ENCODE measurements around the gene OR8G1. TPM values are rescaled to one million over a fixed set of nuclear protein-coding genes. Genes with fewer than 3 reads are reported as not detected.

OR8G1 gene
- polyA plus RNA-seq, 1 donor (not counting 4 experiments of a cell fraction or from before 2014, with no cell fraction given) = not detected

GRCh38 chr11:124225471-124225870 lies 15.4 kb upstream of the OR8G1 start:
- no peak for DNase-seq (ENCODE audit: low read depth, low spot score)
- Histone ChIP-seq H3K36me3 (ENCODE audit: control insufficient read depth in 2 of 2, extremely low read depth in 1 of 2, insufficient read depth in 2 of 2, low read length in 2 of 2) (no peaks in the 10 kb centered on the region), H3K9me1 (ENCODE audit: control insufficient read depth, extremely low read depth, insufficient read depth, low read length) (no peaks in the 10 kb centered on the region), H3K4me2 (ENCODE audit: control insufficient read depth, extremely low read depth, insufficient read depth, low read depth, low read length) (no peak overlapping the region), H3K9me3 (ENCODE audit: control insufficient read depth, low read depth, low read length) (no peaks in the 10 kb centered on the region), H3K79me2 (ENCODE audit: control insufficient read depth, insufficient read depth, low read length) (no peaks in the 10 kb centered on the region), H3K4me3 (ENCODE audit: control insufficient read depth in 2 of 3, extremely low read depth in 1 of 3, insufficient read depth in 2 of 3, low read depth in 1 of 3, low read length in 3 of 3) (no peak overlapping the region), H2AFZ (ENCODE audit: control insufficient read depth, low read length) (no peak overlapping the region), H3K27me3 (ENCODE audit: control insufficient read depth, extremely low read depth, insufficient read depth, low read length) (no peaks in the 10 kb centered on the region), H3K4me1 (ENCODE audit: control insufficient read depth, extremely low read depth, insufficient read depth, low read length) (peaks cover 7% of the 10 kb centered on the region), H3K9ac (ENCODE audit: control insufficient read depth, extremely low read depth, insufficient read depth, low read length) (no peak overlapping the region), H4K20me1 (ENCODE audit: control insufficient read depth, extremely low read depth, insufficient read depth, low read length) (no peaks in the 10 kb centered on the region), H3K27ac (ENCODE audit: control insufficient read depth, insufficient read depth, low read length) (no peak overlapping the region)
- dilution Hi-C loops (cut with MboI; ENCODE audit: extremely low pct_ligation_motif_present, low sequenced_read_pairs) = no loop called here
- no peak for TF ChIP-seq CTCF (optimal IDR thresholded peaks at IDR 0.05 in 1 of 3, IDR thresholded peaks at IDR 0.05 in 1 of 3, conservative IDR thresholded peaks at IDR 0.05 in 1 of 3; ENCODE audit: extremely low read depth in 1 of 3, insufficient read depth in 2 of 3, low read length in 3 of 3)
- no peak for TF ChIP-seq EZH2 (IDR thresholded peaks at IDR 0.05; ENCODE audit: low read length)
- FAIRE-seq = no peak

GRCh38 chr11:124233376-124233775 lies 7.5 kb upstream of the OR8G1 start:
- Histone ChIP-seq H3K36me3 (ENCODE audit: control insufficient read depth in 2 of 2, extremely low read depth in 1 of 2, insufficient read depth in 2 of 2, low read length in 2 of 2) (no peaks in the 10 kb centered on the region), H3K79me2 (ENCODE audit: control insufficient read depth, insufficient read depth, low read length) (no peaks in the 10 kb centered on the region), H2AFZ (ENCODE audit: control insufficient read depth, low read length) (no peak overlapping the region), H3K4me1 (ENCODE audit: control insufficient read depth, extremely low read depth, insufficient read depth, low read length) (no peaks in the 10 kb centered on the region), H4K20me1 (ENCODE audit: control insufficient read depth, extremely low read depth, insufficient read depth, low read length) (no peaks in the 10 kb centered on the region), H3K4me2 (ENCODE audit: control insufficient read depth, extremely low read depth, insufficient read depth, low read depth, low read length) (no peak overlapping the region), H3K9ac (ENCODE audit: control insufficient read depth, extremely low read depth, insufficient read depth, low read length) (no peak overlapping the region), H3K9me3 (ENCODE audit: control insufficient read depth, low read depth, low read length) (no peaks in the 10 kb centered on the region), H3K27me3 (ENCODE audit: control insufficient read depth, extremely low read depth, insufficient read depth, low read length) (no peaks in the 10 kb centered on the region), H3K4me3 (ENCODE audit: control insufficient read depth in 2 of 3, extremely low read depth in 1 of 3, insufficient read depth in 2 of 3, low read depth in 1 of 3, low read length in 3 of 3) (no peak overlapping the region), H3K9me1 (ENCODE audit: control insufficient read depth, extremely low read depth, insufficient read depth, low read length) (no peaks in the 10 kb centered on the region), H3K27ac (ENCODE audit: control insufficient read depth, insufficient read depth, low read length) (no peak overlapping the region)
- TF ChIP-seq EZH2 (IDR thresholded peaks at IDR 0.05; ENCODE audit: low read length) (no peak), CTCF (optimal IDR thresholded peaks at IDR 0.05 in 1 of 3, IDR thresholded peaks at IDR 0.05 in 1 of 3, conservative IDR thresholded peaks at IDR 0.05 in 1 of 3; ENCODE audit: extremely low read depth in 1 of 3, insufficient read depth in 2 of 3, low read length in 3 of 3) (no peak)
- dilution Hi-C loops (cut with MboI; ENCODE audit: extremely low pct_ligation_motif_present, low sequenced_read_pairs) = no loop called here
- FAIRE-seq (no peak), DNase-seq (ENCODE audit: low read depth, low spot score) (no peak)

Data from keratinocyte (primary cell).